GDM1 (cell line): Measurements from ENCODE around the gene SPAG6.
"Not testable (repeated sequence)": the region's sequence is repeated elsewhere in the genome, so short reads cannot be mapped to it uniquely, and the experiment has no call there.

Source experiments
- DNase-seq: peaks from one replicate; lab custom pipeline; 2025; lab: John Stamatoyannopoulos, UW

SPAG6 gene

GRCh38 chr10:22345301-22346095 lies at the start of gene SPAG6:
SPAG6 (plus strand) TSS chr10:22345496; CDS start chr10:22345612, 116 bp downstream.
- DNase-seq: peak; percentile 37

DNA sequence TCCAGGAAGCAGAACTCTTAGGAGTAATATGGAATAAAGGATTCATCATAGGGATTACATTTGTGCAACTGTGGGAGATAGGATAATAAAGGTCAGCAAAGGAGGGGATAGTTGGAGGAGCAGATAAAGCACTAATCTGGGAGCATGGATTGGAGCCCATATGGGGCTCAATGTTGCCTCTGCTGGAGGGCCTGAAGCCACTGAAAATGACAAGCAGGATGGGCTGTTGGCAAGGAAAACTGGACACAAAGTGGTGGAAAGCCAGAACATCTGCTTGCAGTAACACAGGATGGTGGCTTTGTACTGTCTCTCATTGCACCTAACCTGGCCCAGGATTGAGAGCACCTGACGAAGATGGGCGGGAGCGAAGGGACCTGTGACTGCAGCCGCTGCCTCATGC lies 44.1 kb upstream of the SPAG6 start:
- DNase-seq: no peak

DNA sequence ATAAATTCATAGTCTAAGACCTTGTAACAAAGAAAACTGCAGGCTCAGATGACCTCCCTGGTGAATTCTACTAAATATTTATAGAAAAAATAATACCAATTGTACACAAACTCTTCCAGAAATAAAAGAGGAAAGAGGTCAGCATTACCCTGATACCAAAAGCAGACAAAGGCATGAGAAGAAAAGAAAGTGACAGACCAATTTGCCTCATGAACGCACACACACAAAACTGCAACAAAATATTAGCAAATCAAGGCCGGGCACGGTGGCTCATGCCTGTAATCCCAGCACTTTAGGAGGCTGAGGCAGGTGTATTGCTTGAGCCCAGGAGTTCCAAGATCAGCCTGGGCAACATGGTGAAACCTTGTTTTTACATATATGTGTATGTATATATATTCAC lies 41.8 kb upstream of the SPAG6 start:
- no peak for DNase-seq

- no peak for DNase-seq
Observed at GRCh38 chr10:22305721-22306120, 39.6 kb upstream of the SPAG6 start.

DNA sequence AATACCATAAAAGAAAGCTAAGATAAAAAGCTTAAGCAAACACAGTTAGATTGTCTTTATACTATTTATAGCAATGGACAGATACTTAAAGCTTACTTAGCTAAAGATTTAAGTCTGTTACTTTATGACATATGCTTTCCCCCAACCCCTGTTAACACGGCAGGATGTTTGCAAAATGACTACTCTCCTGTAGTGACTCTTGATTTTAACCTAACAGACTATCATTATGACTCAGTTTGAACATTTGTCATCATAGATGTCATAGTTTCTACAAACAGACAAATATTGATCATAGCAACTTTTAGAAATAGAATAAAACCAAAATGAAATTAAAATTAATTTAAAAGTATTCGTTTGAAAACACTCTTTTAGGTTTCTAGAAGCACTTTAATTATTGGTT lies 36.9 kb upstream of the SPAG6 start:
- no peak for DNase-seq

DNA sequence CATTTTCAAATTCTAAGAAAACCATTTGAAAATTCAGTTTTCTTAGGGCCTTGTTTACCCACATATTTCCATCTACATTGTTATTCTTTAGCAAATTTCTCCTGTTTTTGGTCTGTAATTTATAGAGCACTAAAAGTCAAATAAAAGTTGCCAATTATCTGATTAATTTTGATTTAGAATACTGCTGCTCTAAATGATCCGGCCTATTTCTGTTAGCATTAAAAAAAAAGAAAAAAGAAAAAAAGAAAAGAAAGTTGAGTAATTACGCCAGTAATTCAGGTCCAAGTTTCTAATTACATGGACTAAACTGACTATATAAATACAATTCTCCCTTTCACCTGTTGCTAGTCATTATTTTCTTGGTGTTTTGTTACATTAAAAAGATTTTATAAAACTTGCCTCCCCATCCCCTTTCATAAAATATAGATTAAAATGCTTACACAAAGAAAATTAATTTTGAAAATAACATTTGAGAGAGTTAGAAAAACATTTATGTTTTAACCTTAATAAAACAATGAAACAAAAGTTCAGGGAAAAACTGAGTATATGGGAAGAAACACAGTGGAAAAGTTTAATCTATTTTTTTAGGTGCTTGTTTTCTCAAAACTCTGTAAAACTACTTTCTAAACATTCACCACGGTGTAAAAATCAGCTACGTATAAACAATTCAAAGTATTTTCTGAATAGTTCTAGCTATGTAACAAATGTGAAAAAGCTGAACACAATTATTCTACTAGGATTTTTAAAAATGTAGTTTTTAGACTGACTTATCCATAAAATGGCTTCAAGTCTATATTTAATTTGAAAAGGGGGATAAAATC lies 35.9 kb upstream of the SPAG6 start:
- no peak for DNase-seq

GRCh38 chr10:22310012-22310411 lies 35.3 kb upstream of the SPAG6 start:
- not testable (repeated sequence) for DNase-seq

- no peak for DNase-seq
Observed at GRCh38 chr10:22310928-22311327, 34.4 kb upstream of the SPAG6 start.

- DNase-seq: no peak
Observed at GRCh38 chr10:22314852-22315251, 30.4 kb upstream of the SPAG6 start.

GRCh38 chr10:22315455-22316285 lies 29.6 kb upstream of the SPAG6 start:
- DNase-seq: no peak

- peak; percentile 88 for DNase-seq
Observed at GRCh38 chr10:22316286-22317075, 28.8 kb upstream of the SPAG6 start, which contains the start of gene COMMD3. COMMD3 (plus strand) TSS chr10:22316388; CDS start chr10:22316418, 30 bp downstream.

DNA sequence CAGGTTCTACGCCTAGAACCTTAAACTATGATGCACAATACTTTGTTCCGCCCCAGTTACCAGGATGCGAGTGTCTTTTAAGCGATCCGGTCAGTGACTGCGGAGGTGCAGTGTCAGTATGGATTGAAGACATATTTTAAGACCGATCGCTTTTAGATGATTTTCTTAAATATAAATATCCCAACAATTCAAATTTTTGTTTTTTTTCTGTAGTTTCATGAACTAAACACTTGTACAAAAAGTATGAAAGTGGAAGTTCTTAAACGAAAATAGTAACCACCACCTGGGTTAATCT lies 28.3 kb upstream of the SPAG6 start:
- no peak for DNase-seq

GRCh38 chr10:22317771-22318565 lies 27.3 kb upstream of the SPAG6 start:
- no peak for DNase-seq

GRCh38 chr10:22318772-22319171 lies 26.5 kb upstream of the SPAG6 start:
- no peak for DNase-seq

GRCh38 chr10:22319547-22319979 lies 25.7 kb upstream of the SPAG6 start:
- no peak for DNase-seq

DNA sequence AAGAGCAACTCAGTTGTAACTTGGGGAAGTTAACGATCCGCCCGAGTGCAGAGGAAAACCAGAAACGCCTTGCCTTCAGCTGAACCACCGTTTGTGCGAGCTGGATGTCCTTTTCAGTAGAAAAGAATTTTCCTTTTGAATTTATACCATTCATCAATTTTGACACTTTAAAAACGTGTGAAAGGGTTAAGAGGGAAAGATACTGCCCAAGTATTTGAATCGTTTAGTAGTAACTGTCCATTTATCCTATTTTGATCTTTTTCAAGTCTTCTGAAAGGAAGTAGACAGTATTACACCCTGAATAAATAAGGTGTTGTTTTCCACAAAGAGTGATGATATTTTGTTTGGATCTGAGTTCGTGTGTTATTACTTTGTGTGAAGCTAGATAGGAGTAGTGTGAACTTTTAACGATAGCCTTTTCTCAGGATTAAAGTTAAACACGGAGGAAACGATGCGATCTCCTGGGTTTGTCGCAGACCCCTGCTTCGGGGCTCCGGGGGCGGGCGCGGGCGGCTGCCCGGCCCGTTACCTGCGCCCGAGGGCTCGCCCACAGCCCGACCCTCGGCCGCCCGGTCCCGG lies 25.2 kb upstream of the SPAG6 start:
- peak; percentile 30 for DNase-seq

- peak; percentile 86 for DNase-seq
Observed at GRCh38 chr10:22320591-22321155, 24.6 kb upstream of the SPAG6 start, which contains the start of gene BMI1. BMI1 (plus strand) TSS chr10:22321099; CDS start chr10:22326450, 5,351 bp downstream.

DNA sequence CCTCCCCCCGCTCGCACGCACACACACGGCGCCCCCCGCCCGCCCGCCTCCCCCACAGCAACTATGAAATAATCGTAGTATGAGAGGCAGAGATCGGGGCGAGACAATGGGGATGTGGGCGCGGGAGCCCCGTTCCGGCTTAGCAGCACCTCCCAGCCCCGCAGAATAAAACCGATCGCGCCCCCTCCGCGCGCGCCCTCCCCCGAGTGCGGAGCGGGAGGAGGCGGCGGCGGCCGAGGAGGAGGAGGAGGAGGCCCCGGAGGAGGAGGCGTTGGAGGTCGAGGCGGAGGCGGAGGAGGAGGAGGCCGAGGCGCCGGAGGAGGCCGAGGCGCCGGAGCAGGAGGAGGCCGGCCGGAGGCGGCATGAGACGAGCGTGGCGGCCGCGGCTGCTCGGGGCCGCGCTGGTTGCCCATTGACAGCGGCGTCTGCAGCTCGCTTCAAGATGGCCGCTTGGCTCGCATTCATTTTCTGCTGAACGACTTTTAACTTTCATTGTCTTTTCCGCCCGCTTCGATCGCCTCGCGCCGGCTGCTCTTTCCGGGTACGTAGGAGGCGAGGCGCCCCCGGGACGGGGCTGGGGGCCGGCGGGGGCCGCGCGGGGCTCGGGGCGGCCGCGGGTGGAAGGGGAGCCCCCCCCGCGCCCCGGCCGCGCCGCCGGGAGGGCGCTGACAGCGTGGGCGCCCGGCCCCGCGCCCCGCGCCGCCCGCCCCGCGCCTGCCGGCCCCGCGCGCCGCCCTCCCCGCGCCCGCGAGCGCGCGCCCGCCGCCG lies 24.0 kb upstream of the SPAG6 start:
- DNase-seq: peak; percentile 86
